Measurements from ENCODE around the gene SLC48A1. TPM values are rescaled to one million over a fixed set of nuclear protein-coding genes. Genes with fewer than 3 reads are reported as not detected.

Gene SLC48A1
- total RNA-seq, 3 donors from 2014 or later (not counting 1 experiment from before 2014, with no cell fraction given), result 2.0 to 4.4 (median 3.4) TPM

DNA sequence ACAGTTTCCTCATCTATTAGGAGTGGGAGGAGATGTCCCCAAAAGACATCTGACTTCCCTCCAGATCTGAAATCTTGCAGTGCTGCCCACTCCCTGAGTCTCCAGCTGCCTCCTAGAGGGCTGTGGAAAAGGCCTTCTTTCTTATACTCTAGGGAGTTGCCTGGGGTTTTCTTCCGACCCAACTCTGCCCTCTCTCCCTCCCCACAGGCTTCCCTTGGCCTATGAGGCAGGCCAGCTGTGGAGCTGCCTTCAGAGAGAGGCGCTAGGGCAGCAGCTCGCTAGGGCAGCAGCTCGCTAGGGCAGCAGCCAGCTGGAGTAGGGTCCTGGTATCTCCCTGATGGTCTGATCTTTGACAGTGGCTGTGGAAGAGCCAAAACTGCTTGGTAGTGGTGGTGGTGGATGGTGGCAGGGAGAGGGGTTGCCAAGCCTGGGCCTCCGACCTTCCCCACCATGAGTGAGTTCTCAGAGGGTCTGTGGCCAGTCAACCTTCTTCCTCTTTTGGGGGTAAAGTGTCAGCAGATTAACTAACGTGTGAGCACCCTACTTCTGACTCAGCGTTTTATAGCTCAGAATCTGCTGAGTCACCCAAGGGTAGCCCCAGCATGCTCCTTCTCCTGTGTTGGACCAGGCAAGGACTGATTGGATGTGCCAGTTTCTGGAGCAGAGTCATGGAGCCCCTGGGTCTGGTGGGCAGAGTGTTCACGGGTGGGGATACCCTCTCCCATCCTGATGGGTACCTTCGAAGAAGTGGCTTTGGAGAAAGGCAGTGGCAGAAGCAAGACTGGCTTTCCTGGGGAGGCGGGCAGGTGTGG lies 2.3 kb downstream of the SLC48A1 start:
- Histone ChIP-seq H3K4me1 (ENCODE audit: control insufficient read depth, insufficient read depth, low read length) (peaks cover 43% of the 10 kb centered on the region), H3K4me3 (ENCODE audit: low read length) (no peak overlapping the region), H3K36me3 (ENCODE audit: control insufficient read depth, insufficient read depth, low read length) (no peaks in the 10 kb centered on the region), H3K9me3 (ENCODE audit: control insufficient read depth, insufficient read depth, low read length) (no peaks in the 10 kb centered on the region), H3K27ac (ENCODE audit: low read length) (no peak overlapping the region), H3K27me3 (ENCODE audit: control insufficient read depth, insufficient read depth, low read length) (peaks cover 3% of the 10 kb centered on the region)
- Mint-ChIP-seq H3K4me3 (peak overlapping the region; percentile 88), H3K4me1 (peaks cover 16 to 32% of the 10 kb centered on the region in 2 donors), H3K27me3 (ENCODE audit: low read depth in 2 of 2) (peaks cover 0 to 6% of the 10 kb centered on the region in 2 donors), H3K9me3 (no peaks in the 10 kb centered on the region), H3K36me3 (no peaks in the 10 kb centered on the region), H3K27ac (no peak overlapping the region)
- no peak for ATAC-seq
- no peak for TF ChIP-seq CTCF (IDR thresholded peaks at IDR 0.05)
- intact Hi-C loops (cut with micrococcal nuclease), result no loop called here
- no peak for DNase-seq
- 67% methylated on average over 10 of the region's 10 CpGs for WGBS (ENCODE audit: insufficient coverage)

DNA sequence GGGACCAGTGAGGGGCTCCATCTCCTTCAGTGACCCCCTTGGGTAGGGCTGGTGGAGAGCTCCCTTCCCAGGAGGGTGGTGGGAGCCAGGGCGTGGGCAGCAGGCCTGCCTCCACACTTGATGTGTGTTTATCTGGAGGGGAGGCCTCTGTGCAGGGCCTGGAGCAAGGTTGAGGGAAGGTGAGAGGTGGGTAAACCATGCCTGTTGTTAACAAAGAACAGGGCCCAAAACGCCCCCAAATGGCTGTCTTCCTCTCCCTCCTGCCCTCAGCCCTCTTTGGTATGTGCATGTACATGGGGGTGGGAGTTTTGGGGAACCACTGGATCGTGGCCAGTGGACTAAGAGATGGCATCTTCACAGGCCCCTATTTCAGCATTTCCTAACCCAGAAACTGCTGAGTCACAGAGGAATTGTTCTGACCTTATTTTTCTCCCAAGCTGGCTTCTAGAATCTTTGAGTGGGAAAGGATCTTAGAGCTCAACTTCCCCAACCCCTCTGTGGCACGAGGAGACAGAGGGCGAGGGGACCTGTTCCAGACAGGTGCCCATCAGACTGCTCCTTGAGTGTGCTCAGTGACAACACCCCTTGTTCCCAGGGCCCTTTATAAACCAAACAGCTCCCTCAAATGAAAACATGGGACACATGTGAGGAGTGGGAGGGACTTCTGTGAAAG lies 3.6 kb downstream of the SLC48A1 start:
- Mint-ChIP-seq H3K36me3 (no peaks in the 10 kb centered on the region), H3K27ac (no peak overlapping the region), H3K9me3 (no peaks in the 10 kb centered on the region), H3K27me3 (ENCODE audit: low read depth in 2 of 2) (peaks cover 0 to 6% of the 10 kb centered on the region in 2 donors), H3K4me1 (peaks cover 16 to 39% of the 10 kb centered on the region in 2 donors), H3K4me3 (no peak overlapping the region)
- peaks cover 3% of the 10 kb centered on the region for H3K27me3 ChIP-seq (ENCODE audit: control insufficient read depth, insufficient read depth, low read length)
- DNase-seq, result no peak
- H3K36me3 ChIP-seq (ENCODE audit: control insufficient read depth, insufficient read depth, low read length), result no peaks in the 10 kb centered on the region
- H3K27ac ChIP-seq (ENCODE audit: low read length), result no peak overlapping the region
- ATAC-seq, result no peak
- peaks cover 43% of the 10 kb centered on the region for H3K4me1 ChIP-seq (ENCODE audit: control insufficient read depth, insufficient read depth, low read length)
- intact Hi-C loops (cut with micrococcal nuclease), result no loop called here
- TF ChIP-seq CTCF (IDR thresholded peaks at IDR 0.05), result no peak
- WGBS (ENCODE audit: insufficient coverage), result 62% methylated on average over 5 of the region's 5 CpGs
- H3K4me3 ChIP-seq (ENCODE audit: low read length), result no peak overlapping the region
- H3K9me3 ChIP-seq (ENCODE audit: control insufficient read depth, insufficient read depth, low read length), result no peaks in the 10 kb centered on the region

DNA sequence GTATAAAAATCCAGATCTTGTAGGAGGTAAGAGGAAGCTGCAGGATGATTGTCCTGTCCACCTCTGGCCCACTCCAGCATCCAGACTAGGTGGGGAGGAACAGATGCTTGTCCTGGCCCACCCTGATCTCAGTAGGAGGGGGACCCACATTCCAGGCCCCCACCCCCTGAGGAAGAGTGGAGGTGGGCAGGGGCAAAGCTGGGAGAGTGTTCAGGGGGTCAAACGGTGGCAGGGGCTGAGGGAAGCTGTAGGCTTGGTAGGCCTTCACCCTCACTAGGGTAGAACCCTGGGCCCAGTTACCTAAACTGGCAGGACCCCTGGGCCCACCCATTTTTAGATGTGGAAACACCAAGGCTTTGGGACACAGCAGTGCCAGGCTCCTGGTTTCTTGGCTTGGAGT lies 4.1 kb downstream of the SLC48A1 start:
- peaks cover 43% of the 10 kb centered on the region for H3K4me1 ChIP-seq (ENCODE audit: control insufficient read depth, insufficient read depth, low read length)
- H3K36me3 ChIP-seq (ENCODE audit: control insufficient read depth, insufficient read depth, low read length), result peaks cover 3% of the 10 kb centered on the region
- no peaks in the 10 kb centered on the region for H3K9me3 Mint-ChIP-seq
- H3K4me3 Mint-ChIP-seq, result no peak overlapping the region
- WGBS (ENCODE audit: insufficient coverage), result 55% methylated on average over 1 of the region's 1 CpG
- H3K4me1 Mint-ChIP-seq, result peaks cover 16 to 44% of the 10 kb centered on the region in 2 donors
- H3K27me3 ChIP-seq (ENCODE audit: control insufficient read depth, insufficient read depth, low read length), result peaks cover 3% of the 10 kb centered on the region
- intact Hi-C loops (cut with micrococcal nuclease), result no loop called here
- TF ChIP-seq CTCF (IDR thresholded peaks at IDR 0.05), result no peak
- ATAC-seq, result no peak
- no peaks in the 10 kb centered on the region for H3K9me3 ChIP-seq (ENCODE audit: control insufficient read depth, insufficient read depth, low read length)
- no peak for DNase-seq
- no peaks in the 10 kb centered on the region for H3K36me3 Mint-ChIP-seq
- no peak overlapping the region for H3K27ac Mint-ChIP-seq
- peaks cover 0 to 6% of the 10 kb centered on the region in 2 donors for H3K27me3 Mint-ChIP-seq (ENCODE audit: low read depth in 2 of 2)
- H3K27ac ChIP-seq (ENCODE audit: low read length), result no peak overlapping the region
- H3K4me3 ChIP-seq (ENCODE audit: low read length), result no peak overlapping the region
